H9 (cell line): Measurements from ENCODE around the gene ERMP1. TPM values are rescaled to one million over a fixed set of nuclear protein-coding genes. Genes with fewer than 3 reads are reported as not detected.
"Not testable (repeated sequence)": the region's sequence is repeated elsewhere in the genome, so short reads cannot be mapped to it uniquely, and the experiment has no call there.

ENCODE experiments used
- DNase-seq: peaks from one replicate; pipeline ENCODE4 v3.0.0-alpha.2; 2017
- H2AFZ ChIP-seq: one replicate; pipeline ENCODE4 v1.6.1; 2013; ENCODE audit warnings: mild to moderate bottlenecking, low read length, control low read depth, moderate library complexity
- H2AK5ac ChIP-seq: 2 replicates; pipeline ENCODE4 v1.6.1; 2013; ENCODE audit warnings: low read length, control low read depth, mixed read lengths; ENCODE audit not compliant: insufficient read length
- H2BK120ac ChIP-seq: one replicate; pipeline ENCODE4 v1.6.1; 2013; ENCODE audit warnings: low read depth, mild to moderate bottlenecking, low read length, control low read depth, inconsistent platforms; ENCODE audit not compliant: poor library complexity, severe bottlenecking
- H2BK12ac ChIP-seq: 2 replicates; pipeline ENCODE4 v1.6.1; 2013; ENCODE audit warnings: low read length, control low read depth, mixed read lengths, low read depth; ENCODE audit not compliant: insufficient read length
- H2BK15ac ChIP-seq: 2 replicates; pipeline ENCODE4 v1.6.1; 2013; ENCODE audit warnings: low read depth, low read length, control low read depth
- H2BK20ac ChIP-seq: one replicate; pipeline ENCODE4 v1.6.1; 2013; ENCODE audit warnings: low read depth, mild to moderate bottlenecking, low read length, control low read depth, inconsistent platforms; ENCODE audit not compliant: poor library complexity, severe bottlenecking
- H2BK5ac ChIP-seq: 2 replicates; pipeline ENCODE4 v1.6.1; 2013; ENCODE audit warnings: low read length, control low read depth, mixed read lengths; ENCODE audit not compliant: insufficient read length
- H3K14ac ChIP-seq: 2 replicates; pipeline ENCODE4 v1.6.1; 2013; ENCODE audit warnings: low read length, control low read depth; ENCODE audit not compliant: insufficient read depth
- H3K18ac ChIP-seq: 2 replicates; pipeline ENCODE4 v1.6.1; 2013; ENCODE audit warnings: low read depth, mild to moderate bottlenecking, mixed read lengths, low read length, control low read depth; ENCODE audit not compliant: insufficient read length
- H3K23ac ChIP-seq: 2 replicates; pipeline ENCODE4 v1.6.1; 2013; ENCODE audit warnings: low read length, control low read depth, mixed read lengths, low read depth; ENCODE audit not compliant: insufficient read length
- H3K23me2 ChIP-seq: 2 replicates; pipeline ENCODE4 v1.6.1; 2013; ENCODE audit warnings: low read depth, mild to moderate bottlenecking, mixed read lengths, low read length, control low read depth; ENCODE audit not compliant: insufficient read length, poor library complexity, severe bottlenecking
- H3K27ac ChIP-seq: 2 replicates; pipeline ENCODE4 v1.5.1; 2013; ENCODE audit warnings: low read length, control low read depth, mixed read lengths, low read depth; ENCODE audit not compliant: insufficient read length
- H3K27me3 ChIP-seq: 2 replicates; pipeline ENCODE4 v1.6.1; 2013; ENCODE audit warnings: low read length, control low read depth, inconsistent platforms; ENCODE audit not compliant: insufficient read depth
- H3K4ac ChIP-seq: 2 replicates; pipeline ENCODE4 v1.6.1; 2013; ENCODE audit warnings: low read depth, mild to moderate bottlenecking, control low read depth, inconsistent platforms, low read length, moderate library complexity
- H3K4me1 ChIP-seq: 2 replicates; pipeline ENCODE4 v1.6.1; 2013; ENCODE audit warnings: low read length, control low read depth, inconsistent platforms; ENCODE audit not compliant: insufficient read depth
- H3K4me2 ChIP-seq: 2 replicates; pipeline ENCODE4 v1.6.1; 2013; ENCODE audit warnings: low read length, control low read depth, mixed read lengths; ENCODE audit not compliant: insufficient read length, insufficient read depth
- H3K56ac ChIP-seq: 2 replicates; pipeline ENCODE4 v1.6.1; 2013; ENCODE audit warnings: low read depth, mild to moderate bottlenecking, mixed read lengths, low read length, control low read depth; ENCODE audit not compliant: insufficient read length
- H3K79me1 ChIP-seq: 2 replicates; pipeline ENCODE4 v1.6.1; 2013; ENCODE audit warnings: low read depth, mild to moderate bottlenecking, moderate library complexity, low read length, control low read depth, inconsistent platforms; ENCODE audit not compliant: insufficient read depth, poor library complexity, severe bottlenecking
- H3K79me2 ChIP-seq: 2 replicates; pipeline ENCODE4 v1.6.1; 2013; ENCODE audit warnings: low read length, control low read depth, inconsistent platforms; ENCODE audit not compliant: insufficient read depth
- H3K9ac ChIP-seq: 2 replicates; pipeline ENCODE4 v1.6.1; 2013; ENCODE audit warnings: low read length, control low read depth, mixed read lengths; ENCODE audit not compliant: insufficient read length; ENCODE audit errors: extremely low read depth
- H3K9me3 ChIP-seq: one replicate; pipeline ENCODE4 v1.6.1; 2013; ENCODE audit warnings: low read depth, low read length, inconsistent platforms; ENCODE audit not compliant: control insufficient read depth
- H3T11ph ChIP-seq: one replicate; pipeline ENCODE4 v1.6.1; 2013; ENCODE audit warnings: mild to moderate bottlenecking, low read length, control low read depth, inconsistent platforms
- H4K20me1 ChIP-seq: one replicate; pipeline ENCODE4 v1.6.1; 2013; ENCODE audit not compliant: control insufficient read depth, insufficient read length, insufficient read depth
- H4K5ac ChIP-seq: 2 replicates; pipeline ENCODE4 v1.6.1; 2013; ENCODE audit warnings: low read depth, mild to moderate bottlenecking, mixed read lengths, low read length, control low read depth; ENCODE audit not compliant: insufficient read length
- H4K8ac ChIP-seq: replicated peaks from 2 replicates; pipeline ENCODE4 v1.6.1; 2013; ENCODE audit warnings: low read length, control low read depth, mixed read lengths, low read depth; ENCODE audit not compliant: insufficient read length
- H4K91ac ChIP-seq: 2 replicates; pipeline ENCODE4 v1.6.1; 2013; ENCODE audit warnings: low read depth, mild to moderate bottlenecking, moderate library complexity, mixed read lengths, low read length, control low read depth; ENCODE audit not compliant: insufficient read length
- H3K27ac Mint-ChIP-seq, 3 experiments: 2 replicates in 2 of 3; 3 replicates in 1 of 3; pipeline ENCODE4 v1.8.0; 2020 to 2021; ENCODE audit warnings: mixed read lengths in 3 of 3, mild to moderate bottlenecking in 1 of 3, moderate library complexity in 1 of 3
- H3K27me3 Mint-ChIP-seq: 2 replicates; pipeline ENCODE4 v1.8.0; 2021; ENCODE audit warnings: low read depth, mild to moderate bottlenecking, moderate library complexity, mixed read lengths
- H3K36me3 Mint-ChIP-seq, 3 experiments: 2 replicates in 2 of 3; 3 replicates in 1 of 3; pipeline ENCODE4 v1.8.0; 2020 to 2021; ENCODE audit warnings: low read depth in 3 of 3, mixed read lengths in 3 of 3; ENCODE audit not compliant: insufficient read depth in 1 of 3
- H3K4me1 Mint-ChIP-seq, 2 experiments: 2 replicates each; pipeline ENCODE4 v1.8.0; 2020; ENCODE audit warnings: mixed read lengths in 2 of 2
- H3K4me3 Mint-ChIP-seq, 2 experiments: 2 replicates in 1 of 2; 3 replicates in 1 of 2; pipeline ENCODE4 v1.8.0; 2020 to 2021; ENCODE audit warnings: mild to moderate bottlenecking in 2 of 2, mixed read lengths in 2 of 2, moderate library complexity in 1 of 2
- H3K9me3 Mint-ChIP-seq, 2 experiments: 2 replicates in 1 of 2; 3 replicates in 1 of 2; pipeline ENCODE4 v1.8.0; 2020; ENCODE audit warnings: mild to moderate bottlenecking in 2 of 2, mixed read lengths in 2 of 2, moderate library complexity in 1 of 2
- WGBS: extraction: QIAGEN DNeasy Blood & Tissue Kit; methylation state at CpG from one replicate; pipeline ENCODE4 v1.1.7; 2013; ENCODE audit warnings: missing lambda C conversion rate, low lambda C conversion rate, mixed read lengths; ENCODE audit not compliant: insufficient read length; ENCODE audit errors: extremely low coverage; 5-methylcytosine and 5-hydroxymethylcytosine counted together
- total RNA-seq: library from RNA; stranded (reverse); gene quantifications from 2 replicates; pipeline ENCODE4 v1.2.1, GENCODE V29; 2021

ERMP1 gene
- total RNA-seq, 1 experiment from 2014 or later = 20.2 TPM

DNA sequence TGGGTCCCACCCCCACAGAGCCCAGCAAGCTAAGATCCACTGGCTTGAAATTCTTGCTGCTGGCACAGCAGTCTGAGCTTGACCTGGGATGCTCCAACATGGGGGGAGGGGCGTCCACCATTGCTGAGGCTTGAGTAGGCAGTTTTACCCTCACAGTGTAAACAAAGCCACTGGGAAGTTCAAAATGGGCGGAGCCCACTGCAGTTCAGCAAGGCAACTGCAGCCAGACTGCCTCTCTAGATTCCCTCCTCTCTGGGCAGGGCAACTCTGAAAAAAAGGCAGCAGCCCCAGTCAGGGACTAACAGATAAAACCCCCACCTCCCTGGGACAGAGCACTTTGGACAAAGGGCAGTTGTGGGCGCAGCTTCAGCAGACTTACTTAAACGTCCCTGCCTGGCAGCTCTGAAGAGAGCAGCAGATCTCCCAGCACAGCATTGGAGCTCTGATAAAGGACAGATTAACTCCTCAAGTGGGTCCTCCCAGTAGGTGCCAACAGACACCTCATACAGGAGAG is 53.2 kb downstream of the ERMP1 start:
- not testable (repeated sequence) for H3K79me1 ChIP-seq, H3K23me2 ChIP-seq, H3T11ph ChIP-seq, H3K56ac ChIP-seq, H3K27ac ChIP-seq, H4K8ac ChIP-seq, H4K5ac ChIP-seq, H2BK12ac ChIP-seq, H3K23ac ChIP-seq, H3K4me2 ChIP-seq, H2BK15ac ChIP-seq, H3K27me3 ChIP-seq, H2AFZ ChIP-seq, DNase-seq, H2AK5ac ChIP-seq, H3K27ac Mint-ChIP-seq, H3K4me3 Mint-ChIP-seq, H3K18ac ChIP-seq, H3K9ac ChIP-seq, H3K4ac ChIP-seq, H3K79me2 ChIP-seq, H2BK120ac ChIP-seq, H4K91ac ChIP-seq, H2BK5ac ChIP-seq, H2BK20ac ChIP-seq, H3K4me1 ChIP-seq, H4K20me1 ChIP-seq, H3K27me3 Mint-ChIP-seq, H3K14ac ChIP-seq
- no CpG with 5 or more reads among the region's 4 CpGs for WGBS
- H3K9me3 Mint-ChIP-seq = peaks cover 47 to 53% of the 10 kb centered on the region in 2 experiments
- peaks cover 10% of the 10 kb centered on the region for H3K9me3 ChIP-seq
- H3K36me3 Mint-ChIP-seq = peaks cover 67 to 72% (median 70%) of the 10 kb centered on the region in 3 experiments
- peaks cover 14% of the 10 kb centered on the region in 2 experiments for H3K4me1 Mint-ChIP-seq
